Erythroblast (primary cell): ENCODE results near the gene LCN2.

Experiments used
- GATA1 ChIP-seq: IDR thresholded peaks from 2 replicates; pipeline ENCODE4 v1.6.1; 2011; ENCODE audit warnings: low read depth, mild to moderate bottlenecking, control low read depth, low read length, moderate library complexity
- POLR2A ChIP-seq: IDR thresholded peaks from 2 replicates; pipeline ENCODE4 v1.6.1; 2011; ENCODE audit warnings: mild to moderate bottlenecking, low read length

- TF ChIP-seq POLR2A, result no peak
- no peak for TF ChIP-seq GATA1
Measured at GRCh38 chr9:128104171-128104618, 45.1 kb upstream of the LCN2 start.
